ENCODE data around the gene CDC37.
"Not testable (repeated sequence)": the region's sequence is repeated elsewhere in the genome, so short reads cannot be mapped to it uniquely, and the experiment has no call there.

Gene CDC37

GRCh38 chr19:10402441-10403038 lies 802 bp downstream of the CDC37 start:
- no peak for TF ChIP-seq CTCF (IDR thresholded peaks at IDR 0.05; ENCODE audit: insufficient read depth, missing control alignments)
- FAIRE-seq (no peak), DNase-seq (ENCODE audit: insufficient read length, low spot score) (no peak)

- TF ChIP-seq CTCF (IDR thresholded peaks at IDR 0.05; ENCODE audit: insufficient read depth, missing control alignments), result no peak
- no peak for DNase-seq (ENCODE audit: insufficient read length, low spot score)
- no peak for FAIRE-seq
Observed at GRCh38 chr19:10399878-10400277, 3.5 kb downstream of the CDC37 start.

GRCh38 chr19:10399340-10399739 lies 4.0 kb downstream of the CDC37 start:
- DNase-seq (ENCODE audit: insufficient read length, low spot score); FAIRE-seq: not testable (repeated sequence)

GRCh38 chr19:10398819-10399218 lies 4.5 kb downstream of the CDC37 start:
- no peak for DNase-seq (ENCODE audit: insufficient read length, low spot score)
- TF ChIP-seq CTCF (IDR thresholded peaks at IDR 0.05; ENCODE audit: insufficient read depth, missing control alignments), result no peak
- FAIRE-seq, result no peak

- no peak for FAIRE-seq
- no peak for DNase-seq (ENCODE audit: insufficient read length, low spot score)
- no peak for TF ChIP-seq CTCF (IDR thresholded peaks at IDR 0.05; ENCODE audit: insufficient read depth, missing control alignments)
Observed at GRCh38 chr19:10395917-10396316, 7.4 kb downstream of the CDC37 start.

- TF ChIP-seq CTCF (IDR thresholded peaks at IDR 0.05; ENCODE audit: insufficient read depth, missing control alignments), result no peak
- DNase-seq (ENCODE audit: insufficient read length, low spot score) (no peak), FAIRE-seq (no peak)
Observed at GRCh38 chr19:10395436-10395835, 7.9 kb downstream of the CDC37 start.

GRCh38 chr19:10395003-10395402 lies 8.3 kb downstream of the CDC37 start:
- FAIRE-seq (no peak), DNase-seq (ENCODE audit: insufficient read length, low spot score) (no peak)
- TF ChIP-seq CTCF (IDR thresholded peaks at IDR 0.05; ENCODE audit: insufficient read depth, missing control alignments), result no peak

- DNase-seq (ENCODE audit: insufficient read length, low spot score), result no peak
- no peak for TF ChIP-seq CTCF (IDR thresholded peaks at IDR 0.05; ENCODE audit: insufficient read depth, missing control alignments)
- FAIRE-seq, result no peak
Observed at GRCh38 chr19:10393137-10393536, 10.2 kb downstream of the CDC37 start.
